ENCODE data around the gene SETD7. TPM values are rescaled to one million over a fixed set of nuclear protein-coding genes. Genes with fewer than 3 reads are reported as not detected.

Gene SETD7
- total RNA-seq, 1 experiment from 2014 or later: 32.2 TPM

- no peak overlapping the region for H3K27ac Mint-ChIP-seq (ENCODE audit: unreplicated experiment)
- POLR2A ChIA-PET: no interaction called here
Measured at GRCh38 chr4:139523076-139523475, 32.9 kb downstream of the SETD7 start.

GRCh38 chr4:139522457-139522856, 33.6 kb downstream of the SETD7 start:
- Mint-ChIP-seq H3K4me1 (ENCODE audit: low read depth, unreplicated experiment) (no peaks in the 10 kb centered on the region), H3K27me3 (ENCODE audit: insufficient read depth, unreplicated experiment) (no peaks in the 10 kb centered on the region), H3K27ac (ENCODE audit: unreplicated experiment) (no peak overlapping the region), H3K4me3 (ENCODE audit: unreplicated experiment) (no peak overlapping the region), H3K36me3 (ENCODE audit: insufficient read depth, unreplicated experiment) (peaks cover 58% of the 10 kb centered on the region), H3K9me3 (ENCODE audit: unreplicated experiment) (no peaks in the 10 kb centered on the region)
- no TSS peak for BruUV-seq (replicated peaks)
- DNase-seq: no peak
- CTCF ChIA-PET: no interaction called here
- Histone ChIP-seq H3K36me3 (ENCODE audit: control insufficient read depth, insufficient read depth, low read length) (no peaks in the 10 kb centered on the region), H3K9me3 (no peaks in the 10 kb centered on the region), H3K27me3 (replicated peaks; ENCODE audit: control insufficient read depth, insufficient read depth, low read length) (no peaks in the 10 kb centered on the region), H3K4me1 (no peaks in the 10 kb centered on the region), H3K4me3 (ENCODE audit: low read depth, low read length) (no peak overlapping the region)
- POLR2A ChIA-PET: no interaction called here
- TF ChIP-seq CTCF (IDR thresholded peaks at IDR 0.05; ENCODE audit: insufficient read depth in 1 of 2, low read depth in 1 of 2, low read length in 1 of 2, severe bottlenecking in 1 of 2, unreplicated experiment in 1 of 2): no peak
- intact Hi-C loops (cut with micrococcal nuclease; ENCODE audit: unreplicated experiment): no loop called here

More at GRCh38 chr4:139523076-139523475, 32.9 kb downstream of the SETD7 start:
- H3K4me1 Mint-ChIP-seq (ENCODE audit: low read depth, unreplicated experiment): no peaks in the 10 kb centered on the region
- BruUV-seq (replicated peaks): no TSS peak
- H3K36me3 Mint-ChIP-seq (ENCODE audit: insufficient read depth, unreplicated experiment): peaks cover 52% of the 10 kb centered on the region
- CTCF ChIA-PET: no interaction called here
- H3K9me3 ChIP-seq: no peaks in the 10 kb centered on the region
- no peaks in the 10 kb centered on the region for H3K27me3 ChIP-seq (replicated peaks; ENCODE audit: control insufficient read depth, insufficient read depth, low read length)
- H3K4me1 ChIP-seq: no peaks in the 10 kb centered on the region
- H3K9me3 Mint-ChIP-seq (ENCODE audit: unreplicated experiment): no peaks in the 10 kb centered on the region
- no peak overlapping the region for H3K4me3 ChIP-seq (ENCODE audit: low read depth, low read length)
- no peak for TF ChIP-seq CTCF (IDR thresholded peaks at IDR 0.05; ENCODE audit: insufficient read depth in 1 of 2, low read depth in 1 of 2, low read length in 1 of 2, severe bottlenecking in 1 of 2, unreplicated experiment in 1 of 2)
- no peaks in the 10 kb centered on the region for H3K36me3 ChIP-seq (ENCODE audit: control insufficient read depth, insufficient read depth, low read length)
- DNase-seq: no peak
- no peak overlapping the region for H3K4me3 Mint-ChIP-seq (ENCODE audit: unreplicated experiment)
- intact Hi-C loops (cut with micrococcal nuclease; ENCODE audit: unreplicated experiment): no loop called here
- no peaks in the 10 kb centered on the region for H3K27me3 Mint-ChIP-seq (ENCODE audit: insufficient read depth, unreplicated experiment)

GRCh38 chr4:139521754-139522401, 34.1 kb downstream of the SETD7 start:
- H3K36me3 Mint-ChIP-seq (ENCODE audit: insufficient read depth, unreplicated experiment): peaks cover 64% of the 10 kb centered on the region
- no peaks in the 10 kb centered on the region for H3K27me3 Mint-ChIP-seq (ENCODE audit: insufficient read depth, unreplicated experiment)
- H3K36me3 ChIP-seq (ENCODE audit: control insufficient read depth, insufficient read depth, low read length): no peaks in the 10 kb centered on the region
- DNase-seq: no peak
- no peak overlapping the region for H3K4me3 Mint-ChIP-seq (ENCODE audit: unreplicated experiment)
- H3K4me1 ChIP-seq: no peaks in the 10 kb centered on the region
- no peaks in the 10 kb centered on the region for H3K4me1 Mint-ChIP-seq (ENCODE audit: low read depth, unreplicated experiment)
- intact Hi-C loops (cut with micrococcal nuclease; ENCODE audit: unreplicated experiment): no loop called here
- no peak overlapping the region for H3K4me3 ChIP-seq (ENCODE audit: low read depth, low read length)
- H3K9me3 Mint-ChIP-seq (ENCODE audit: unreplicated experiment): no peaks in the 10 kb centered on the region
- ChIA-PET CTCF (no interaction called here), POLR2A (no interaction called here)
- no peaks in the 10 kb centered on the region for H3K9me3 ChIP-seq
- H3K27ac Mint-ChIP-seq (ENCODE audit: unreplicated experiment): no peak overlapping the region
- no peak for TF ChIP-seq CTCF (IDR thresholded peaks at IDR 0.05; ENCODE audit: insufficient read depth in 1 of 2, low read depth in 1 of 2, low read length in 1 of 2, severe bottlenecking in 1 of 2, unreplicated experiment in 1 of 2)
- no peaks in the 10 kb centered on the region for H3K27me3 ChIP-seq (replicated peaks; ENCODE audit: control insufficient read depth, insufficient read depth, low read length)
- no TSS peak for BruUV-seq (replicated peaks)
